GM19395 (cell line): ENCODE results near the gene ATP6V1C2.
"Not testable (repeated sequence)": the region's sequence is repeated elsewhere in the genome, so short reads cannot be mapped to it uniquely, and the experiment has no call there.

Source experiments
- ATAC-seq: cut with Tn5 transposase; IDR thresholded peaks from one replicate; pipeline ENCODE4 v1.9.1; 2021; ENCODE audit warnings: mild to moderate bottlenecking, moderate library complexity; ENCODE audit not compliant: unreplicated experiment

The ATP6V1C2 gene

GRCh38 chr2:10783421-10783820 lies 62.0 kb downstream of the ATP6V1C2 start:
- ATAC-seq, result no peak

GRCh38 chr2:10784719-10785118 lies 63.3 kb downstream of the ATP6V1C2 start:
- ATAC-seq, result no peak

DNA sequence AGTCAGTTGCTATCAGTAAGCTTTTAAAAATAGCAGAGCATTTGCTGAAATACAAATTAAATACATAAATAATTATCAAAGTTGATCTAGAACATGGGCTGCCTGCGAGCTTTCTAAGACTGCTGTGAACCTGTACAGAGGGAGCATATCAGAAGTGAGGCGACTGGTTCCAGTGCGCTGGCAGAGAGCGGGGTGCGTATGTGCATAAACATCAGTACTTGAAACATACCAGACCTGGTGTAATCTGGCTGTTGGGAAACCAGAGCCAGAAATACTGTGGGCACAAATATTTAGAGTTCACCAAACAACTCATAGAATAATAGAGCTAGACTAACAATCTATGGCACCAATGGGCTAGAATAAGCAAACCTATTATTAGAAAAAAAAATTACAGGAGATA lies 63.8 kb downstream of the ATP6V1C2 start:
- no peak for ATAC-seq

- no peak for ATAC-seq
Measured at GRCh38 chr2:10786240-10786982, 65.0 kb downstream of the ATP6V1C2 start.

DNA sequence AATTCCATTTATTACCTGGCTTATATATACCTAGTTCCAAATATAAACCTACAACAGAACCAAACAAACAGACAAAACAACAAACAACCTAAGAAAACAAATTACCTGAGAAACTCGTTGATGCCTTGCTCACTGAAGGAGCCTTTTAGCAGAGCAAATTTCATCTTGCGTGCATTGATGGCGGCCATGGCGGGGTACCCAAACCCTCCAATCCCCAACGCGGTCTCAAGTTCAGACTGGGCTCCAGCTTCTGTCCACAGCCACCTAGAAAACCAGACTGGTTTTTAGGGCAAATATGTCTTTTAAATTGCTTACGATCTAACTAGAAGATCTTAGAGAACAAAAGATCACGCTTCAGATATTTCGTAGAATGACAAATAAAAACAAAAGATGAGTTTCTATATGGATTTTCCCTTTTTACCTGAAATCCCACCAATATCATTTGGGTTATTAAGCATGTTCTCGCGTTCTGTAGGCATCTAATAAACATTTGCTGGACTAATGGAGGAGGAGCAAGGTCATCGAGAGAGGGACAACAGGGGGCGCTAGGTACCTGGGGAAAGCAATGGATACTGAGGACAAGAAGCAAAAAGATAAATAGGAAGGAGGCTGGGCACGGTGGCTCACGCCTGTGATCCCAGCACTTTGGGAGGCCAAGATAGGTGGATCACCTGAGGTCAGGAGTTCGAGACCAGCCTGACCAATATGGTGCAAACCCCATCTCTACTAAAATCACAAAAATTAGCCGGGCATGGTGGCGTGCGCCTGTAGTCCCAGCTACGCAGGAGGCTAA lies 65.9 kb downstream of the ATP6V1C2 start:
- ATAC-seq, result no peak

DNA sequence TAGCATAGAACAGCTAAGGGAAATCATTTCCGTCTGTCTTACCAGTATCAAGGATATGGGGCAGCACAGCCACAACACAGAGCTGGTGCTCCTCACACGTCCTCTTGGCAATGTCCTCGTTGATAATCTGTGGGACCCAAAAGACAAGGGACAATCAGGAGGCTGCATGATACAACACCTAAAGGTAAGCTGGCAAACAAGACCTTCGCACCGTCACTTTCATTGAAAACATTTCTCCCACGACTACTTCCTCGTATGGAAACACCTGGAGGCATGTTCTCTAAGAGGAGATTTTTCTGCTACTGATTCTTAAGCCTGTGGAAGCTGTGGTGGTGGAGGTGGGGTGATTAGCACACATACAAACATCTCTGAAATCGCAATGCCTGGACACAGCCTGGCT lies 67.4 kb downstream of the ATP6V1C2 start:
- no peak for ATAC-seq

DNA sequence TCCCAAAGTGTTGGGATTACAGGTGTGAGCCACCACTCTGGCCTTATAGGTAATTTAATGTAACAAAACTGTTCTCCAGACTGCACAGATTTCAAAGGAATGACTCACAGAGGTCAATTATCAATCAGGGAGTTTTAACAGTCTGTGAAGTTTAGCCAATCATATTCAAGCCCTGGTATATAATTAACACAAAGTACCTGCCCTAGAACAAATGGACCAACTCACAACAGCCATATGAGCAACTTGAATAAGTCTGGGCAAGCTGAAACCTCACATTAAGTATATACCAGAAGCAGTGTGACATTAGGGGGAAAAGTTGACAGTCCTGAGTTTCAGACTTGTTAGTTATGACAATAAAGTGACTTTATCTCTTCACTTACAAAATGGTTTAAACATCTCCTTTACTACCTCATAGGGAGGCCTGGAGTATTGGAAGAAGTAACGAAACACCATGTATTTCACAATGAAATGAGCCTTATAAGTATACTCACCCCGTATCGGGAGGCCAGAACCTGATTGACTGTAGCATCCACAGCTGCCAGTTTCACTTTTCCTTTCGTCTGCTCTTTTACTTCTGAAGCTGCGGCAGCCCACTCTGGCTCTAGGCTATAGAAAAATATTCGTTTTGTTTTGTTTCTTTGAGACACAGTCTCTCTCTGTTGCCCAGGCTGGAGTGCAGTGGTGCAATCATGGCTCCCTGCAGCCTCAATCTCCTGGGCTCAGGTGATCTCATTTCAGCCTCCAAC lies 69.0 kb downstream of the ATP6V1C2 start:
- ATAC-seq, result peak; percentile 89

- ATAC-seq, result no peak
Measured at GRCh38 chr2:10792001-10792634, 70.7 kb downstream of the ATP6V1C2 start.

DNA sequence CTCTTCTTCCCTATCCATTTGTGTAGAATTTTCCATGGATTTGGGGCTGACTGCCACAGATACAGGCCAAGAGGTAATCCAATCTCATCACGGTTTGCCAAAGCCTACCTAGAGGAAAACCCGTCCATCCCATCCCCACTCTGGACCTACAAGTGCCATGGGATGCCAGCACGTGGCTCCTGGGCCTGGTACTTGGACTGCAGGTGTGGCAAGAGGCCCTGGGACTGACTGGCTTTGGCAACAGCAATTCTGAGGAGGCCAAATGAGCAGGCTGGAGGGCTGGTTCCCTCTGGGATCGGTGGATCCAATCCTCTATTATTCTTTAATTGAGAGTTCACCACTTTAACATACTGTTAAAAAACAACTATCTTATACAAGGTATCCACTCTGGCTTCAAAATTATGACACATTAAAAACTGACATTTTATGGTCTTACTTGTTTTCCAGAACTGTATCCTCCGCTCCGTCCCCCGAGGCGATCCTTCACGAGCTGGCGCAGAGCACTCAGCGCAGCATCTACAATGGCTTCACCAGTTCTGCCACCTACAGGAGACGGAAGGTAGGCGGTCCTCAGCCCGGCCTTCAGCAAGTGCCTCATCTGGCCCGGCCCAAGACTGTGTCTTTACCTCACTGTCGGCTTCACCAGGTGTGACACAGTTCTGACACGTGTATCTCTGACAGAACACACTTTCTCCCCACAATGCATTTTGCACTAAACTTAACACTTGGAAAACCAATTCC lies 71.4 kb downstream of the ATP6V1C2 start:
- no peak for ATAC-seq

- no peak for ATAC-seq
Measured at GRCh38 chr2:10793816-10794215, 72.4 kb downstream of the ATP6V1C2 start.

DNA sequence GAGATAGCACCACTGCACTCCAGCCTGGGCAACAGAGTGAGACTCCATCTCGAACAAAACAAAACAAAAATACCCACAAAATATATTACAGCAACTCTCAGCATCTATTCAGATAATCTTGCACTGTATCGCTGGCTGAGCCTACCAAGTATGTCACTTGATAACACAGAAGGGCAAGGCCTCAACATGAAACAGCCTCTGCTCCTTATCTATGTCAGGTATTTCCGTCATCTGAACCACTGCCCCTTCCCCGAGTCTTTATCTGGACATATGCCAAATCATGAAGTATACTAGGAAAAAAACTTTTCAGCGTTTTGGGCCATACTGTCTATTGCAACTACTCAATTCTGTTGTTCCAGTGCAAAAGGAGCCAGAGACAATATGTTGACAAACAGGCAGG lies 73.4 kb downstream of the ATP6V1C2 start:
- ATAC-seq, result no peak

- ATAC-seq, result no peak
Measured at GRCh38 chr2:10795508-10796046, 74.1 kb downstream of the ATP6V1C2 start.

GRCh38 chr2:10796703-10797102 lies 75.3 kb downstream of the ATP6V1C2 start:
- ATAC-seq, result no peak

- no peak for ATAC-seq
Measured at GRCh38 chr2:10798783-10799182, 77.4 kb downstream of the ATP6V1C2 start.

DNA sequence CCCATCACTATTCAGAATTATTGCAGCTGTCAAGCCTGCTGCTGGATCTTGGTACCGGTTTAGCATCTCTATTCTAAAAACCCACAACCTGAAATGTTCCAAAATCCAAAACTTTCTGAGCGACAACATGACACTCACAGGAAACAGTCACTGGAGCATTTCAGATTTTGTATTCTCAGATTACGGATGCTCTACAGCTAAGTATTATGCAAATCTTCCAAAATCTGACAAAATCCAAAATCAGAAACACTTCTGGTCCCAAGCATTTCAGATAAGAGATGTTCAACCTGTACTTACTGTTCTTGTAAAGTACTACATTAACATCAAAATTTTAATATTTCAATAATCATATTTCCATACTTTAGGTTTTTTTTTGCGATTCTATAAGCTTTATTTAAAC lies 78.7 kb downstream of the ATP6V1C2 start:
- ATAC-seq, result no peak

DNA sequence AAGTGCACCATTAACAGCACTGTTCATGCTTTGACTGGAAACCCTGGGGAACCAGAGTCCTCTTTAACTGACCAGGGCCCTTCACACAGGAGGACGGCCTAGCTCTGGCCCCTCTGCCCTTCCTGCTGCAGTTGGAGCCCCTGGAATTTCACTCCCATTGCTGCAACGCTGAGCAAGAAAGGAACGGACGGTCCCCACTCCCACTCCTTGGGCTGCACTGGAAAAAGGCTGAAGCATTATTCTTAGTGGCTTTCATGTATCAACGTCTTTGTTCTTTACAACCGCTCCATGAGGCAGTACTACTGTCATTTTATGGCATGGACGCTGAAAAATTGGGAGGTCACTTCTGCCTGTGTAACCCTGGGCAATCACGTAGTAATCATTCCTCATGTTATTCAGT lies 81.2 kb downstream of the ATP6V1C2 start:
- no peak for ATAC-seq

- not testable (repeated sequence) for ATAC-seq
Measured at GRCh38 chr2:10805990-10806389, 84.6 kb downstream of the ATP6V1C2 start.

GRCh38 chr2:10806543-10806942 lies 85.1 kb downstream of the ATP6V1C2 start:
- no peak for ATAC-seq

DNA sequence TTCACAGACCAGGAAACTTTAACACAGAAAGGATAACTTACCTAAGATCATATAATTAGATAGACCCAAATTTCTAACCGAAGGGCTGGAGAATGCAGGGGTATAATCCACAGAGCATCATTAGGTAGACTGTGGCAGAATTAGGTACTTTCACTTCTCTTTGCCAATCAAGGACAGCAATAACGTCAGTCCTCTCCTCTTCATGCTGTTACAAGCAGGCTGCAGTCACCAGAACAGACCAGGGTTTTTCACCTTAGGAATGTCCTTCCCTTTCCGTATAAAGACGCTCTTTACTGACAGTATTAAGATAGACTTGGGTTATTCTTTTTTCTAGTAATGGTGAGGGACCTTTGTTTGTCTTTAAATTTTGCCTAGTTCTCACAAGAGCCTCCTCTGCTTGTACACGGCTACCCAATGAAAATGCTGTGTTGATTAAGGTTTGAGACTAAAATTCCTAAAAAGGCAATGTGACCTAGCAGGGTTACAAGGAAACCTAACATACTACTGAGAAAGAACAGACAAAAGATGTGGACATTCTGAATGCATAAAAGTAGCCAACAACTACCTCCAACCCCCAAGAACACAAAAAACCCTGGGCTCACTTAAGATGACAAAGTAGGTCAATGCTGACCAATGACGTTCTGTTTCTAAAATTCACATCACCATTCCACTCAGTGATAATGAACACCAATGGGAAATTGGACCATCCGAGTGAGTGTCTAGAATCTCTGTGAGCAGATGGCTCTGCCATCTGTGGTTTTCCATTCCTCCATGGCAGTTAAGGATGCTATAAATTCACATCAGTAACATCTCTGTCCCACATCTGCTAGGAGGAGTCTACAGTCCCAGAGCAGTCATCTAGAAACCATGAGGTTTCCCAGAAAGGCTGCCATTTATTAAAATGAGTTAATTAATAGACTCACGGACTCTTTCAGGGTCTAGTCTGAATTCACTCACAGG lies 89.1 kb downstream of the ATP6V1C2 start:
- peak; percentile 39 for ATAC-seq
